Calu3 (cell line): Measurements from ENCODE around the gene CD226. TPM values are rescaled to one million over a fixed set of nuclear protein-coding genes. Genes with fewer than 3 reads are reported as not detected.

ENCODE experiments used
- BruUV-seq: library from RNA; stranded (reverse); fragments of 400-500 nt; replicated peaks from 2 replicates; lab custom pipeline; 2021; lab: Mats Ljungman, UMichigan
- CTCF ChIA-PET: fragments of 300-600 bp; sonication (Branson Sonifier 250); formaldehyde crosslinking; loops from one replicate; lab custom pipeline; 2022; ENCODE audit warnings: antibody characterized with exemption; lab: Charles Lee
- DNase-seq: peaks from one replicate; pipeline ENCODE4 v3.0.0; 2022
- H3K27ac Mint-ChIP-seq: one replicate; pipeline ENCODE4 v1.8.0; 2022; ENCODE audit warnings: mixed read lengths; ENCODE audit not compliant: unreplicated experiment
- H3K27me3 Mint-ChIP-seq: one replicate; pipeline ENCODE4 v1.8.0; 2022; ENCODE audit warnings: mixed read lengths; ENCODE audit not compliant: unreplicated experiment
- H3K36me3 Mint-ChIP-seq: one replicate; pipeline ENCODE4 v1.8.0; 2022; ENCODE audit warnings: mild to moderate bottlenecking, moderate library complexity, mixed read lengths; ENCODE audit not compliant: insufficient read depth, unreplicated experiment
- H3K4me1 Mint-ChIP-seq: one replicate; pipeline ENCODE4 v1.8.0; 2022; ENCODE audit warnings: mild to moderate bottlenecking, low read depth, mixed read lengths; ENCODE audit not compliant: unreplicated experiment
- H3K4me3 Mint-ChIP-seq: one replicate; pipeline ENCODE4 v1.8.0; 2022; ENCODE audit warnings: mild to moderate bottlenecking, low read depth, moderate library complexity, mixed read lengths; ENCODE audit not compliant: unreplicated experiment
- H3K9me3 Mint-ChIP-seq: one replicate; pipeline ENCODE4 v1.8.0; 2022; ENCODE audit warnings: low read depth, mixed read lengths; ENCODE audit not compliant: unreplicated experiment
- CTCF ChIP-seq: fragments of 200-600 bp; IDR thresholded peaks from one replicate; pipeline ENCODE4 v1.8.0; 2022; ENCODE audit warnings: antibody characterized with exemption; ENCODE audit not compliant: unreplicated experiment
- intact Hi-C: fragments of 100-400 bp; cut with micrococcal nuclease; formaldehyde crosslinking; loops from one replicate; pipeline ENCODE4 v1.10.0; 2022; ENCODE audit not compliant: unreplicated experiment
- total RNA-seq: library from RNA; stranded (reverse); gene quantifications from 2 replicates; pipeline ENCODE4 v1.2.3, GENCODE V29; 2022

CD226 gene
- total RNA-seq, 1 experiment from 2014 or later, result 0.85 TPM

- Mint-ChIP-seq H3K9me3 (no peaks in the 10 kb centered on the region), H3K4me3 (no peak overlapping the region), H3K27me3 (no peaks in the 10 kb centered on the region), H3K4me1 (no peaks in the 10 kb centered on the region), H3K36me3 (no peaks in the 10 kb centered on the region), H3K27ac (no peak overlapping the region)
- intact Hi-C loops, result no loop called here
- no TSS peak for BruUV-seq
- no peak for DNase-seq
- CTCF ChIA-PET, result no interaction called here
- TF ChIP-seq CTCF, result no peak
These were observed 117.5 kb downstream of the CD226 start for GRCh38 chr18:69830189-69830588.

GRCh38 chr18:69820538-69820937 lies 127.1 kb downstream of the CD226 start:
- DNase-seq, result no peak
- Mint-ChIP-seq H3K9me3 (no peaks in the 10 kb centered on the region), H3K36me3 (no peaks in the 10 kb centered on the region), H3K4me3 (no peak overlapping the region), H3K27ac (no peak overlapping the region), H3K4me1 (no peaks in the 10 kb centered on the region), H3K27me3 (no peaks in the 10 kb centered on the region)
- CTCF ChIA-PET, result no interaction called here
- no peak for TF ChIP-seq CTCF
- intact Hi-C loops, result no loop called here
- no TSS peak for BruUV-seq

- H3K36me3 Mint-ChIP-seq, result no peaks in the 10 kb centered on the region
- no peak overlapping the region for H3K27ac Mint-ChIP-seq
- DNase-seq, result no peak
- H3K4me1 Mint-ChIP-seq, result no peaks in the 10 kb centered on the region
- CTCF ChIA-PET, result no interaction called here
- TF ChIP-seq CTCF, result no peak
- intact Hi-C loops, result no loop called here
- BruUV-seq, result no TSS peak
- H3K4me3 Mint-ChIP-seq, result no peak overlapping the region
- H3K27me3 Mint-ChIP-seq, result no peaks in the 10 kb centered on the region
- no peaks in the 10 kb centered on the region for H3K9me3 Mint-ChIP-seq
These were observed 128.2 kb downstream of the CD226 start for GRCh38 chr18:69819460-69819859.

- Mint-ChIP-seq H3K4me3 (no peak overlapping the region), H3K27ac (no peak overlapping the region), H3K9me3 (peaks cover 2% of the 10 kb centered on the region), H3K36me3 (no peaks in the 10 kb centered on the region), H3K4me1 (no peaks in the 10 kb centered on the region), H3K27me3 (no peaks in the 10 kb centered on the region)
- no peak for TF ChIP-seq CTCF
- intact Hi-C loops, result no loop called here
- CTCF ChIA-PET, result no interaction called here
- DNase-seq, result no peak
- no TSS peak for BruUV-seq
These were observed 130.2 kb downstream of the CD226 start for GRCh38 chr18:69817335-69817940.
